Right lobe of liver (tissue), 4 donors: ENCODE measurements around the gene NRCAM.

Source experiments
- POLR2A ChIP-seq: fragments of 450-650 bp; IDR thresholded peaks from one replicate; pipeline ENCODE4 v1.6.1; 2017; ENCODE audit warnings: antibody characterized with exemption, mild to moderate bottlenecking
- TF ChIP-seq, protein P1 (sequence below), 4 donors: fragments of 200-600 bp in 3 of 4; fragments of 450-650 bp in 1 of 4; IDR thresholded peaks; one replicate each; pipeline versions ENCODE4 v1.5.1 to v1.8.0; 2016 to 2022; ENCODE audit warnings: antibody characterized with exemption in 4 of 4, mild to moderate bottlenecking in 2 of 4
- donor health status: DM: no; HTN: no; CAD: no.
- donor health status: DM: no; HTN: no; CAD: no.
- donor health status: DM: no; HTN: yes; CAD: no.

DNA sequence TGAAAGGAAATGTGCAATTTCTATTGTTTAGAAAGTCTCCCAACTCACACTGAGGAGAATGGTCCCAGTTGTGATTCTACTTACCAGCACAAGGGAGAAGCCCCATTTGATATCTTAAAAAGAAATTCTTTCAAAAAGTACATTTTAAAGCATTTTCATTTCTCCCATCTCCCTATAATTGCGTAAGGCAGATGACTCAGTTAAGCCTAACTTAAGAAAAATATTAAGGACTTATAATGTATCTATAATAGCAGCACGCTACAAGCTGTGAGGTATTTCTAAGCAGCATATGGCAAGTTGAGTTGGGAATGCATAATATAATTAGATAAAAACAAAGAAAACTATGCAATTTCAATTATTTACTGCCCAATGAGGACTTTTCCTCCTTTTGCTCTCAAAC is 8.5 kb upstream of the NRCAM start:
- TF ChIP-seq, protein P1, sequence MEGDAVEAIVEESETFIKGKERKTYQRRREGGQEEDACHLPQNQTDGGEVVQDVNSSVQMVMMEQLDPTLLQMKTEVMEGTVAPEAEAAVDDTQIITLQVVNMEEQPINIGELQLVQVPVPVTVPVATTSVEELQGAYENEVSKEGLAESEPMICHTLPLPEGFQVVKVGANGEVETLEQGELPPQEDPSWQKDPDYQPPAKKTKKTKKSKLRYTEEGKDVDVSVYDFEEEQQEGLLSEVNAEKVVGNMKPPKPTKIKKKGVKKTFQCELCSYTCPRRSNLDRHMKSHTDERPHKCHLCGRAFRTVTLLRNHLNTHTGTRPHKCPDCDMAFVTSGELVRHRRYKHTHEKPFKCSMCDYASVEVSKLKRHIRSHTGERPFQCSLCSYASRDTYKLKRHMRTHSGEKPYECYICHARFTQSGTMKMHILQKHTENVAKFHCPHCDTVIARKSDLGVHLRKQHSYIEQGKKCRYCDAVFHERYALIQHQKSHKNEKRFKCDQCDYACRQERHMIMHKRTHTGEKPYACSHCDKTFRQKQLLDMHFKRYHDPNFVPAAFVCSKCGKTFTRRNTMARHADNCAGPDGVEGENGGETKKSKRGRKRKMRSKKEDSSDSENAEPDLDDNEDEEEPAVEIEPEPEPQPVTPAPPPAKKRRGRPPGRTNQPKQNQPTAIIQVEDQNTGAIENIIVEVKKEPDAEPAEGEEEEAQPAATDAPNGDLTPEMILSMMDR (IDR thresholded peaks at IDR 0.05), result no peak
- no peak for TF ChIP-seq POLR2A
